Keratinocyte (primary cell): ENCODE results near the gene MYO10.

Experiments
- CTCF ChIP-seq, 3 experiments: IDR thresholded peaks in 1 of 3; conservative IDR thresholded peaks in 1 of 3; optimal IDR thresholded peaks in 1 of 3; 2 replicates in 2 of 3; 3 replicates in 1 of 3; pipeline versions ENCODE3 to v1.5.1; 2011; ENCODE audit warnings: low read length in 3 of 3, mild to moderate bottlenecking in 3 of 3, moderate library complexity in 2 of 3, control low read depth in 1 of 3, inconsistent platforms in 1 of 3; ENCODE audit not compliant: insufficient read depth in 2 of 3; ENCODE audit errors: extremely low read depth in 1 of 3
- EZH2 ChIP-seq: IDR thresholded peaks from one replicate; pipeline ENCODE4 v1.6.1; 2012; ENCODE audit warnings: inconsistent platforms, mild to moderate bottlenecking, low read length, moderate library complexity

DNA sequence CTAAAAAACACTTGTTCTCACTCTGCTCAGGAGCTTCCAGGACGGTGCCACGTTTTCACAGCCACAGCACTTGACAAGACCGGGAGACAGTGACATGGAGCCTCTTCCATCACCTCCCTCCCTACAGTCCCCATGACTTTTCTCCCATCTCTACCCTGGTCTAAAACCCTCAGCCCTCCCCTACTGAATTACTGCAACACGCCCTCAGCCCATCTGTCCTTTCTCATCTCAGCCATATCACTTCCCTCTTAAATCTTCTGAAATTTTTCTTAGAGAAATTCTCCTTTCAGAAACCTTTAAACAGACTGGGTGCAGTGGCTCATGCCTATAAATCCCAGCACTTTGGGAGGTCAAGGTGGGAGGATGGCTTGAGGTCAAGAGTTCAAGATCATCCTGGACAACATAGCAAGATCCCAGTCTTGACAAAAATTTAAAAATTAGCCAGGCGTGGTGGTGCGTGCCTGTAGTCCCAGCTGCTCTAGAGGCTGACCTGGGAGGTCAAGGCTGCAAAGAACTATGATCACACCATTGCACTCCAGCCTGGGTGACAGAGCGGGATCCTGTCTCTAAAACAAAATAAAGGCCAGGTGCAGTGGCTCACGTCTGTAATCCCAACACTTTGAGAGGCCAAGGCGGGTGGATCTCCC, 125.8 kb downstream of the MYO10 start:
- no peak for TF ChIP-seq CTCF (optimal IDR thresholded peaks at IDR 0.05 in 1 of 3, IDR thresholded peaks at IDR 0.05 in 1 of 3, conservative IDR thresholded peaks at IDR 0.05 in 1 of 3; ENCODE audit: extremely low read depth in 1 of 3, insufficient read depth in 2 of 3, low read length in 3 of 3)
- no peak for TF ChIP-seq EZH2
